SIG-M5 treated with dmso at 0.1 percent for 504 hours (cell line): ENCODE data around the gene PSMD14.

ENCODE experiments used
- DNase-seq: peaks from one replicate; lab custom pipeline; 2025; ENCODE audit not compliant: unreplicated experiment; lab: John Stamatoyannopoulos, UW

PSMD14 gene

GRCh38 chr2:161418275-161418714 is 110.1 kb downstream of the PSMD14 start:
- DNase-seq: no peak

GRCh38 chr2:161418715-161419637 is 110.8 kb downstream of the PSMD14 start:
- no peak for DNase-seq

GRCh38 chr2:161419638-161420190 is 111.5 kb downstream of the PSMD14 start:
- DNase-seq: no peak

GRCh38 chr2:161420406-161421074 is 112.3 kb downstream of the PSMD14 start:
- DNase-seq: peak; percentile 33

- DNase-seq: no peak
Observed at GRCh38 chr2:161421686-161422085, 113.5 kb downstream of the PSMD14 start.

- DNase-seq: no peak
Observed at GRCh38 chr2:161422816-161423403, 114.7 kb downstream of the PSMD14 start.

GRCh38 chr2:161423421-161424393 is 115.5 kb downstream of the PSMD14 start:
- DNase-seq: no peak

- DNase-seq: no peak
Observed at GRCh38 chr2:161424394-161424769, 116.2 kb downstream of the PSMD14 start.

GRCh38 chr2:161424891-161425727 is 116.9 kb downstream of the PSMD14 start:
- no peak for DNase-seq

GRCh38 chr2:161425728-161426454 is 117.7 kb downstream of the PSMD14 start:
- no peak for DNase-seq

GRCh38 chr2:161426455-161426921 is 118.3 kb downstream of the PSMD14 start:
- no peak for DNase-seq

GRCh38 chr2:161426922-161427663 is 118.9 kb downstream of the PSMD14 start:
- no peak for DNase-seq

- no peak for DNase-seq
Observed at GRCh38 chr2:161427664-161428587, 119.7 kb downstream of the PSMD14 start.

- no peak for DNase-seq
Observed at GRCh38 chr2:161430386-161430785, 122.2 kb downstream of the PSMD14 start.

GRCh38 chr2:161432107-161432506 is 123.9 kb downstream of the PSMD14 start:
- DNase-seq: no peak

- DNase-seq: no peak
Observed at GRCh38 chr2:161434118-161434517, 125.9 kb downstream of the PSMD14 start.

- no peak for DNase-seq
Observed at GRCh38 chr2:161436411-161436810, 128.2 kb downstream of the PSMD14 start.
